H9 (cell line): Measurements from ENCODE around the gene DNAJA1. TPM values are rescaled to one million over a fixed set of nuclear protein-coding genes. Genes with fewer than 3 reads are reported as not detected.

Experiments
- DNase-seq: peaks from one replicate; pipeline ENCODE4 v3.0.0-alpha.2; 2017
- H2AFZ ChIP-seq: one replicate; pipeline ENCODE4 v1.6.1; 2013; ENCODE audit warnings: mild to moderate bottlenecking, low read length, control low read depth, moderate library complexity
- H2AK5ac ChIP-seq: 2 replicates; pipeline ENCODE4 v1.6.1; 2013; ENCODE audit warnings: low read length, control low read depth, mixed read lengths; ENCODE audit not compliant: insufficient read length
- H2BK120ac ChIP-seq: one replicate; pipeline ENCODE4 v1.6.1; 2013; ENCODE audit warnings: low read depth, mild to moderate bottlenecking, low read length, control low read depth, inconsistent platforms; ENCODE audit not compliant: poor library complexity, severe bottlenecking
- H2BK12ac ChIP-seq: 2 replicates; pipeline ENCODE4 v1.6.1; 2013; ENCODE audit warnings: low read length, control low read depth, mixed read lengths, low read depth; ENCODE audit not compliant: insufficient read length
- H2BK15ac ChIP-seq: 2 replicates; pipeline ENCODE4 v1.6.1; 2013; ENCODE audit warnings: low read depth, low read length, control low read depth
- H2BK20ac ChIP-seq: one replicate; pipeline ENCODE4 v1.6.1; 2013; ENCODE audit warnings: low read depth, mild to moderate bottlenecking, low read length, control low read depth, inconsistent platforms; ENCODE audit not compliant: poor library complexity, severe bottlenecking
- H2BK5ac ChIP-seq: 2 replicates; pipeline ENCODE4 v1.6.1; 2013; ENCODE audit warnings: low read length, control low read depth, mixed read lengths; ENCODE audit not compliant: insufficient read length
- H3K14ac ChIP-seq: 2 replicates; pipeline ENCODE4 v1.6.1; 2013; ENCODE audit warnings: low read length, control low read depth; ENCODE audit not compliant: insufficient read depth
- H3K18ac ChIP-seq: 2 replicates; pipeline ENCODE4 v1.6.1; 2013; ENCODE audit warnings: low read depth, mild to moderate bottlenecking, mixed read lengths, low read length, control low read depth; ENCODE audit not compliant: insufficient read length
- H3K23ac ChIP-seq: 2 replicates; pipeline ENCODE4 v1.6.1; 2013; ENCODE audit warnings: low read length, control low read depth, mixed read lengths, low read depth; ENCODE audit not compliant: insufficient read length
- H3K23me2 ChIP-seq: 2 replicates; pipeline ENCODE4 v1.6.1; 2013; ENCODE audit warnings: low read depth, mild to moderate bottlenecking, mixed read lengths, low read length, control low read depth; ENCODE audit not compliant: insufficient read length, poor library complexity, severe bottlenecking
- H3K27ac ChIP-seq: 2 replicates; pipeline ENCODE4 v1.5.1; 2013; ENCODE audit warnings: low read length, control low read depth, mixed read lengths, low read depth; ENCODE audit not compliant: insufficient read length
- H3K27me3 ChIP-seq: 2 replicates; pipeline ENCODE4 v1.6.1; 2013; ENCODE audit warnings: low read length, control low read depth, inconsistent platforms; ENCODE audit not compliant: insufficient read depth
- H3K4ac ChIP-seq: 2 replicates; pipeline ENCODE4 v1.6.1; 2013; ENCODE audit warnings: low read depth, mild to moderate bottlenecking, control low read depth, inconsistent platforms, low read length, moderate library complexity
- H3K4me1 ChIP-seq: 2 replicates; pipeline ENCODE4 v1.6.1; 2013; ENCODE audit warnings: low read length, control low read depth, inconsistent platforms; ENCODE audit not compliant: insufficient read depth
- H3K4me2 ChIP-seq: 2 replicates; pipeline ENCODE4 v1.6.1; 2013; ENCODE audit warnings: low read length, control low read depth, mixed read lengths; ENCODE audit not compliant: insufficient read length, insufficient read depth
- H3K56ac ChIP-seq: 2 replicates; pipeline ENCODE4 v1.6.1; 2013; ENCODE audit warnings: low read depth, mild to moderate bottlenecking, mixed read lengths, low read length, control low read depth; ENCODE audit not compliant: insufficient read length
- H3K79me1 ChIP-seq: 2 replicates; pipeline ENCODE4 v1.6.1; 2013; ENCODE audit warnings: low read depth, mild to moderate bottlenecking, moderate library complexity, low read length, control low read depth, inconsistent platforms; ENCODE audit not compliant: insufficient read depth, poor library complexity, severe bottlenecking
- H3K79me2 ChIP-seq: 2 replicates; pipeline ENCODE4 v1.6.1; 2013; ENCODE audit warnings: low read length, control low read depth, inconsistent platforms; ENCODE audit not compliant: insufficient read depth
- H3K9ac ChIP-seq: 2 replicates; pipeline ENCODE4 v1.6.1; 2013; ENCODE audit warnings: low read length, control low read depth, mixed read lengths; ENCODE audit not compliant: insufficient read length; ENCODE audit errors: extremely low read depth
- H3K9me3 ChIP-seq: one replicate; pipeline ENCODE4 v1.6.1; 2013; ENCODE audit warnings: low read depth, low read length, inconsistent platforms; ENCODE audit not compliant: control insufficient read depth
- H3T11ph ChIP-seq: one replicate; pipeline ENCODE4 v1.6.1; 2013; ENCODE audit warnings: mild to moderate bottlenecking, low read length, control low read depth, inconsistent platforms
- H4K20me1 ChIP-seq: one replicate; pipeline ENCODE4 v1.6.1; 2013; ENCODE audit not compliant: control insufficient read depth, insufficient read length, insufficient read depth
- H4K5ac ChIP-seq: 2 replicates; pipeline ENCODE4 v1.6.1; 2013; ENCODE audit warnings: low read depth, mild to moderate bottlenecking, mixed read lengths, low read length, control low read depth; ENCODE audit not compliant: insufficient read length
- H4K8ac ChIP-seq: replicated peaks from 2 replicates; pipeline ENCODE4 v1.6.1; 2013; ENCODE audit warnings: low read length, control low read depth, mixed read lengths, low read depth; ENCODE audit not compliant: insufficient read length
- H4K91ac ChIP-seq: 2 replicates; pipeline ENCODE4 v1.6.1; 2013; ENCODE audit warnings: low read depth, mild to moderate bottlenecking, moderate library complexity, mixed read lengths, low read length, control low read depth; ENCODE audit not compliant: insufficient read length
- H3K27ac Mint-ChIP-seq, 3 experiments: 2 replicates in 2 of 3; 3 replicates in 1 of 3; pipeline ENCODE4 v1.8.0; 2020 to 2021; ENCODE audit warnings: mixed read lengths in 3 of 3, mild to moderate bottlenecking in 1 of 3, moderate library complexity in 1 of 3
- H3K27me3 Mint-ChIP-seq: 2 replicates; pipeline ENCODE4 v1.8.0; 2021; ENCODE audit warnings: low read depth, mild to moderate bottlenecking, moderate library complexity, mixed read lengths
- H3K36me3 Mint-ChIP-seq, 3 experiments: 2 replicates in 2 of 3; 3 replicates in 1 of 3; pipeline ENCODE4 v1.8.0; 2020 to 2021; ENCODE audit warnings: low read depth in 3 of 3, mixed read lengths in 3 of 3; ENCODE audit not compliant: insufficient read depth in 1 of 3
- H3K4me1 Mint-ChIP-seq, 2 experiments: 2 replicates each; pipeline ENCODE4 v1.8.0; 2020; ENCODE audit warnings: mixed read lengths in 2 of 2
- H3K4me3 Mint-ChIP-seq, 2 experiments: 2 replicates in 1 of 2; 3 replicates in 1 of 2; pipeline ENCODE4 v1.8.0; 2020 to 2021; ENCODE audit warnings: mild to moderate bottlenecking in 2 of 2, mixed read lengths in 2 of 2, moderate library complexity in 1 of 2
- H3K9me3 Mint-ChIP-seq, 2 experiments: 2 replicates in 1 of 2; 3 replicates in 1 of 2; pipeline ENCODE4 v1.8.0; 2020; ENCODE audit warnings: mild to moderate bottlenecking in 2 of 2, mixed read lengths in 2 of 2, moderate library complexity in 1 of 2
- WGBS: extraction: QIAGEN DNeasy Blood & Tissue Kit; methylation state at CpG from one replicate; pipeline ENCODE4 v1.1.7; 2013; ENCODE audit warnings: missing lambda C conversion rate, low lambda C conversion rate, mixed read lengths; ENCODE audit not compliant: insufficient read length; ENCODE audit errors: extremely low coverage; 5-methylcytosine and 5-hydroxymethylcytosine counted together
- total RNA-seq: library from RNA; stranded (reverse); gene quantifications from 2 replicates; pipeline ENCODE4 v1.2.1, GENCODE V29; 2021
- TF ChIP-seq, protein P1 (sequence below): fragments of 200-600 bp; sonication (generic); conservative IDR thresholded peaks from 3 replicates; pipeline ENCODE4 v1.8.0; 2021; ENCODE audit warnings: antibody characterized with exemption, mild to moderate bottlenecking

Gene DNAJA1
- total RNA-seq, 1 experiment from 2014 or later, result 217 TPM

DNA sequence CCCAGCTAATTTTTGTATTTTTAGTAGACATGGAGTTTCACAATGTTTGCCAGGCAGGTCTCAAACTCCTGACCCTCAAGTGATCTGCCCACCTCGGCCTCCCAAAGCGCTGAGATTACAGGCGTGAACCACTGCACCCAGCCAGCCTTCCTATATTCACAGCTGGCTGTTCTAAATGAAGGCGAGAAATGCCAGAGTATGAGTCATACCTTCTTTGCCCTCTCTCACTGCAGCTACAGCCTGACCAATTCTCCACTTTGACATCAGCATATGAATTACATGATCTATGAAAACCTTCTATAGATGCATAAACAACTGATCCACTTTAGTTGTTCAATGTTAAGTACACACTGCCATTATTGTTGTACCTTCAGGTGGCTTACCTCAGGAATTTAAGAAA, 38.1 kb upstream of the DNAJA1 start:
- Histone ChIP-seq H3K14ac (no peak overlapping the region), H4K8ac (no peak overlapping the region), H2AFZ (no peak overlapping the region), H3K4me1 (no peaks in the 10 kb centered on the region), H3K27ac (no peak overlapping the region), H3K9me3 (no peaks in the 10 kb centered on the region), H3K4ac (no peak overlapping the region), H3K9ac (no peak overlapping the region), H3K79me1 (peaks cover 2% of the 10 kb centered on the region), H3K4me2 (no peak overlapping the region), H3K27me3 (no peaks in the 10 kb centered on the region), H3K18ac (no peak overlapping the region), H2BK12ac (no peak overlapping the region), H3T11ph (no peak overlapping the region), H3K79me2 (no peaks in the 10 kb centered on the region; the same call in 1 of the 2 replicates), H2BK5ac (no peak overlapping the region), H4K5ac (no peak overlapping the region), H4K20me1 (no peaks in the 10 kb centered on the region), H2BK120ac (no peak overlapping the region), H3K23ac (no peak overlapping the region), H4K91ac (no peak overlapping the region), H2BK15ac (no peak overlapping the region), H3K56ac (no peak overlapping the region), H2AK5ac (no peak overlapping the region), H3K23me2 (no peaks in the 10 kb centered on the region), H2BK20ac (no peak overlapping the region)
- Mint-ChIP-seq H3K27me3 (no peaks in the 10 kb centered on the region), H3K4me3 (no peak overlapping the region), H3K4me1 (no peaks in the 10 kb centered on the region), H3K9me3 (no peaks in the 10 kb centered on the region), H3K36me3 (peaks cover 29 to 76% (median 69%) of the 10 kb centered on the region in 3 experiments; a peak in 6 of 7 replicates), H3K27ac (no peak overlapping the region)
- no CpG with 5 or more reads among the region's 4 CpGs for WGBS
- TF ChIP-seq, protein P1, sequence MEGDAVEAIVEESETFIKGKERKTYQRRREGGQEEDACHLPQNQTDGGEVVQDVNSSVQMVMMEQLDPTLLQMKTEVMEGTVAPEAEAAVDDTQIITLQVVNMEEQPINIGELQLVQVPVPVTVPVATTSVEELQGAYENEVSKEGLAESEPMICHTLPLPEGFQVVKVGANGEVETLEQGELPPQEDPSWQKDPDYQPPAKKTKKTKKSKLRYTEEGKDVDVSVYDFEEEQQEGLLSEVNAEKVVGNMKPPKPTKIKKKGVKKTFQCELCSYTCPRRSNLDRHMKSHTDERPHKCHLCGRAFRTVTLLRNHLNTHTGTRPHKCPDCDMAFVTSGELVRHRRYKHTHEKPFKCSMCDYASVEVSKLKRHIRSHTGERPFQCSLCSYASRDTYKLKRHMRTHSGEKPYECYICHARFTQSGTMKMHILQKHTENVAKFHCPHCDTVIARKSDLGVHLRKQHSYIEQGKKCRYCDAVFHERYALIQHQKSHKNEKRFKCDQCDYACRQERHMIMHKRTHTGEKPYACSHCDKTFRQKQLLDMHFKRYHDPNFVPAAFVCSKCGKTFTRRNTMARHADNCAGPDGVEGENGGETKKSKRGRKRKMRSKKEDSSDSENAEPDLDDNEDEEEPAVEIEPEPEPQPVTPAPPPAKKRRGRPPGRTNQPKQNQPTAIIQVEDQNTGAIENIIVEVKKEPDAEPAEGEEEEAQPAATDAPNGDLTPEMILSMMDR, result no peak
- DNase-seq, result no peak
